ENCODE results near the gene SPNS3. TPM values are rescaled to one million over a fixed set of nuclear protein-coding genes. Genes with fewer than 3 reads are reported as not detected.

Gene SPNS3
- total and polyA plus RNA-seq, 4 donors, result 0.16 to 2.3 (median 0.24) TPM

DNA sequence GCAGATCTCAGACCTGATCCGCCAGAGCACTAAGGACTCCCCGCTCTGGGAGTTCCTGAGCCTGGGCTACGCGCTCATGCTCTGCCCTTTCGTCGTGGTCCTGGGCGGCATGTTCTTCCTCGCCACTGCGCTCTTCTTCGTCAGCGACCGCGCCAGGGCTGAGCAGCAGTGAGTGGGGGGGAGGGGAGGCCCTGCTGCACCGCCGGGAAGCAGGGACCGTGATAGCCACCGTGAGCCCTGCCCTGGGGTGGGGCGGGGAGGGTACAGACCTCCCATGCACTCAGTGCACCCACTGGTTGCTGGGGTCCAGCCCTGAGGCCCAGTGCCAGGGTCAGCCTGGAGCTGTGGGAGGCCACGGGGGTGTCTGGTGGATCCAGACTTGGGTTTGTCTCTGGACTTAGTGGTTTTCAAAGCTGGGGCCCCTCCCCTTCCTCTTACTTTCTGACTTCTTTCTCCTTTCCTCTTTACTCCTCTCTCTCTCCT lies 102.6 kb downstream of the SPNS3 start:
- TF ChIP-seq HNF4G (IDR thresholded peaks at IDR 0.05) (no peak), RAD21 (IDR thresholded peaks at IDR 0.05) (no peak), FOXA1 (IDR thresholded peaks at IDR 0.05) (no peak)
- TF ChIP-seq, protein P1, sequence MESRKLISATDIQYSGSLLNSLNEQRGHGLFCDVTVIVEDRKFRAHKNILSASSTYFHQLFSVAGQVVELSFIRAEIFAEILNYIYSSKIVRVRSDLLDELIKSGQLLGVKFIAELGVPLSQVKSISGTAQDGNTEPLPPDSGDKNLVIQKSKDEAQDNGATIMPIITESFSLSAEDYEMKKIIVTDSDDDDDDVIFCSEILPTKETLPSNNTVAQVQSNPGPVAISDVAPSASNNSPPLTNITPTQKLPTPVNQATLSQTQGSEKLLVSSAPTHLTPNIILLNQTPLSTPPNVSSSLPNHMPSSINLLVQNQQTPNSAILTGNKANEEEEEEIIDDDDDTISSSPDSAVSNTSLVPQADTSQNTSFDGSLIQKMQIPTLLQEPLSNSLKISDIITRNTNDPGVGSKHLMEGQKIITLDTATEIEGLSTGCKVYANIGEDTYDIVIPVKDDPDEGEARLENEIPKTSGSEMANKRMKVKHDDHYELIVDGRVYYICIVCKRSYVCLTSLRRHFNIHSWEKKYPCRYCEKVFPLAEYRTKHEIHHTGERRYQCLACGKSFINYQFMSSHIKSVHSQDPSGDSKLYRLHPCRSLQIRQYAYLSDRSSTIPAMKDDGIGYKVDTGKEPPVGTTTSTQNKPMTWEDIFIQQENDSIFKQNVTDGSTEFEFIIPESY (IDR thresholded peaks at IDR 0.05), result no peak
- TF ChIP-seq, protein P2, sequence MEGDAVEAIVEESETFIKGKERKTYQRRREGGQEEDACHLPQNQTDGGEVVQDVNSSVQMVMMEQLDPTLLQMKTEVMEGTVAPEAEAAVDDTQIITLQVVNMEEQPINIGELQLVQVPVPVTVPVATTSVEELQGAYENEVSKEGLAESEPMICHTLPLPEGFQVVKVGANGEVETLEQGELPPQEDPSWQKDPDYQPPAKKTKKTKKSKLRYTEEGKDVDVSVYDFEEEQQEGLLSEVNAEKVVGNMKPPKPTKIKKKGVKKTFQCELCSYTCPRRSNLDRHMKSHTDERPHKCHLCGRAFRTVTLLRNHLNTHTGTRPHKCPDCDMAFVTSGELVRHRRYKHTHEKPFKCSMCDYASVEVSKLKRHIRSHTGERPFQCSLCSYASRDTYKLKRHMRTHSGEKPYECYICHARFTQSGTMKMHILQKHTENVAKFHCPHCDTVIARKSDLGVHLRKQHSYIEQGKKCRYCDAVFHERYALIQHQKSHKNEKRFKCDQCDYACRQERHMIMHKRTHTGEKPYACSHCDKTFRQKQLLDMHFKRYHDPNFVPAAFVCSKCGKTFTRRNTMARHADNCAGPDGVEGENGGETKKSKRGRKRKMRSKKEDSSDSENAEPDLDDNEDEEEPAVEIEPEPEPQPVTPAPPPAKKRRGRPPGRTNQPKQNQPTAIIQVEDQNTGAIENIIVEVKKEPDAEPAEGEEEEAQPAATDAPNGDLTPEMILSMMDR (IDR thresholded peaks at IDR 0.05; ENCODE audit: low read depth, low read length, missing input control), result no peak
- TF ChIP-seq, protein P3, sequence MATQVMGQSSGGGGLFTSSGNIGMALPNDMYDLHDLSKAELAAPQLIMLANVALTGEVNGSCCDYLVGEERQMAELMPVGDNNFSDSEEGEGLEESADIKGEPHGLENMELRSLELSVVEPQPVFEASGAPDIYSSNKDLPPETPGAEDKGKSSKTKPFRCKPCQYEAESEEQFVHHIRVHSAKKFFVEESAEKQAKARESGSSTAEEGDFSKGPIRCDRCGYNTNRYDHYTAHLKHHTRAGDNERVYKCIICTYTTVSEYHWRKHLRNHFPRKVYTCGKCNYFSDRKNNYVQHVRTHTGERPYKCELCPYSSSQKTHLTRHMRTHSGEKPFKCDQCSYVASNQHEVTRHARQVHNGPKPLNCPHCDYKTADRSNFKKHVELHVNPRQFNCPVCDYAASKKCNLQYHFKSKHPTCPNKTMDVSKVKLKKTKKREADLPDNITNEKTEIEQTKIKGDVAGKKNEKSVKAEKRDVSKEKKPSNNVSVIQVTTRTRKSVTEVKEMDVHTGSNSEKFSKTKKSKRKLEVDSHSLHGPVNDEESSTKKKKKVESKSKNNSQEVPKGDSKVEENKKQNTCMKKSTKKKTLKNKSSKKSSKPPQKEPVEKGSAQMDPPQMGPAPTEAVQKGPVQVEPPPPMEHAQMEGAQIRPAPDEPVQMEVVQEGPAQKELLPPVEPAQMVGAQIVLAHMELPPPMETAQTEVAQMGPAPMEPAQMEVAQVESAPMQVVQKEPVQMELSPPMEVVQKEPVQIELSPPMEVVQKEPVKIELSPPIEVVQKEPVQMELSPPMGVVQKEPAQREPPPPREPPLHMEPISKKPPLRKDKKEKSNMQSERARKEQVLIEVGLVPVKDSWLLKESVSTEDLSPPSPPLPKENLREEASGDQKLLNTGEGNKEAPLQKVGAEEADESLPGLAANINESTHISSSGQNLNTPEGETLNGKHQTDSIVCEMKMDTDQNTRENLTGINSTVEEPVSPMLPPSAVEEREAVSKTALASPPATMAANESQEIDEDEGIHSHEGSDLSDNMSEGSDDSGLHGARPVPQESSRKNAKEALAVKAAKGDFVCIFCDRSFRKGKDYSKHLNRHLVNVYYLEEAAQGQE (IDR thresholded peaks at IDR 0.05), result no peak
- TF ChIP-seq, protein P4, sequence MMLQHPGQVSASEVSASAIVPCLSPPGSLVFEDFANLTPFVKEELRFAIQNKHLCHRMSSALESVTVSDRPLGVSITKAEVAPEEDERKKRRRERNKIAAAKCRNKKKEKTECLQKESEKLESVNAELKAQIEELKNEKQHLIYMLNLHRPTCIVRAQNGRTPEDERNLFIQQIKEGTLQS (IDR thresholded peaks at IDR 0.05), result no peak
- H3K27ac ChIP-seq (ENCODE audit: low read depth in 1 of 2, low read length in 2 of 2), result no peak overlapping the region
- H3K9me3 ChIP-seq (ENCODE audit: control insufficient read depth in 4 of 4, low read length in 3 of 4), result no peaks in the 10 kb centered on the region
- no peak for DNase-seq (ENCODE audit: low spot score)
- peaks cover 7 to 40% (median 14%) of the 10 kb centered on the region in 4 donors for H3K4me1 ChIP-seq (ENCODE audit: control insufficient read depth in 4 of 4, insufficient read depth in 4 of 4, low read length in 3 of 4)
- no peak overlapping the region for H3K9ac ChIP-seq (ENCODE audit: low read depth in 1 of 2, low read length in 2 of 2)
- no peaks in the 10 kb centered on the region for H3K27me3 ChIP-seq (ENCODE audit: control insufficient read depth in 4 of 4, insufficient read depth in 4 of 4, low read length in 3 of 4)
- peaks cover 3 to 32% (median 10%) of the 10 kb centered on the region in 4 donors for H3K36me3 ChIP-seq (ENCODE audit: control insufficient read depth in 4 of 4, insufficient read depth in 3 of 4, low read depth in 1 of 4, low read length in 3 of 4)
- H3K4me3 ChIP-seq (ENCODE audit: low read depth in 1 of 3, low read length in 3 of 3), result no peak overlapping the region
- WGBS, result 54% methylated on average over 19 of the region's 19 CpGs

DNA sequence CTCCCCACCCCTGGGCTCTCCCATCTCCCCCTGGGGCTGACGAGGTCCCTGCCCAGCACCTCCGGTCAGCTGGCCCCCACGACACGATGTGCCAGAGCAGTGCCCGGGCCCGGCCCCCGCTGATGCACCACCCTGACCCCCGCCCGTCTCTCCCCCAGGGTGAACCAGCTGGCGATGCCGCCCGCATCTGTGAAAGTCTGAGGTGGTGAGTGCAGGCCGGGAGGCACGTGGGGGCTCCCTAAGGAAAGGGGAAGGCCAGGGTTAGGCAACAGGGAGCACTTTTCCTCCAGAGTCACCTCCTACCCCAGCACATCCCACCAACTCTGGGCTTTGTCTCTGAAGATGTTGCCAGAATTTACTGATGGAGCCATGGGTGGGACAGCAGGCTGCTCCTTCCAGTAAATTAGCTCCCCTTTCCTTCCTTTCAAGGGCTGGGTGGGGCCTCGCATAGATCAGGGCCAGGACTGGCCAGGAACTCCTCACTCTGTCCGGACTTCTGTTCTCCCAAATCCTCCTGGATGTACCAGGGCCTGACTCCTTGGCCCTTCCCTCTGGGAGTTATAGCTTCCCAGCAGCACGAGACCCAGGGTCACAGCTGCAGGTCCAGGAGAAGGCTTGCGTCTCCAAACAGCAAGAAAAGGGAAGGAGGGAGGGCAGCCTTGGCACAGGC lies 103.1 kb downstream of the SPNS3 start:
- whole genome bisulfite sequencing, result 71% methylated on average over 18 of the region's 18 CpGs
- H3K9me3 ChIP-seq (ENCODE audit: control insufficient read depth in 4 of 4, low read length in 3 of 4), result no peaks in the 10 kb centered on the region
- H3K36me3 ChIP-seq (ENCODE audit: control insufficient read depth in 4 of 4, insufficient read depth in 3 of 4, low read depth in 1 of 4, low read length in 3 of 4), result peaks cover 7 to 38% (median 14%) of the 10 kb centered on the region in 4 donors
- no peak for DNase-seq (ENCODE audit: low spot score)
- H3K4me3 ChIP-seq (ENCODE audit: low read depth in 1 of 3, low read length in 3 of 3), result no peak overlapping the region
- no peak for TF ChIP-seq EGR1 (IDR thresholded peaks at IDR 0.05; ENCODE audit: low read depth in 2 of 2)
- no peak for TF ChIP-seq GABPA (IDR thresholded peaks at IDR 0.05 in 1 of 2, conservative IDR thresholded peaks at IDR 0.05 in 1 of 2)
- TF ChIP-seq, protein P2 (IDR thresholded peaks at IDR 0.05; ENCODE audit: low read depth, low read length, missing input control), result no peak
- peak; percentile 63 for TF ChIP-seq NR2F2 (IDR thresholded peaks at IDR 0.05)
- no peak for TF ChIP-seq YY1 (IDR thresholded peaks at IDR 0.05)
- TF ChIP-seq HNF4A (conservative IDR thresholded peaks at IDR 0.05), result no peak
- TF ChIP-seq, protein P5, sequence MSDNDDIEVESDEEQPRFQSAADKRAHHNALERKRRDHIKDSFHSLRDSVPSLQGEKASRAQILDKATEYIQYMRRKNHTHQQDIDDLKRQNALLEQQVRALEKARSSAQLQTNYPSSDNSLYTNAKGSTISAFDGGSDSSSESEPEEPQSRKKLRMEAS (IDR thresholded peaks at IDR 0.05), result no peak
- no peak overlapping the region for H3K27ac ChIP-seq (ENCODE audit: low read depth in 1 of 2, low read length in 2 of 2)
- no peaks in the 10 kb centered on the region for H3K27me3 ChIP-seq (ENCODE audit: control insufficient read depth in 4 of 4, insufficient read depth in 4 of 4, low read length in 3 of 4)
- peaks cover 4 to 40% (median 14%) of the 10 kb centered on the region in 4 donors for H3K4me1 ChIP-seq (ENCODE audit: control insufficient read depth in 4 of 4, insufficient read depth in 4 of 4, low read length in 3 of 4)
- H3K9ac ChIP-seq (ENCODE audit: low read depth in 1 of 2, low read length in 2 of 2), result no peak overlapping the region

Data from liver (tissue), 9 donors.